Stimulated activated CD8-positive, alpha-beta memory T cell treated with anti-CD3 and anti-CD28 coated beads, Interleukin-7, amount 100 ng/mL, for 4 hours (primary cell): ENCODE measurements around the gene KCNK3.
A peak's percentile ranks its signal among the peaks of the same experiment; 100 is the strongest.
"Not testable (repeated sequence)": the region's sequence is repeated elsewhere in the genome, so short reads cannot be mapped to it uniquely, and the experiment has no call there.

ENCODE experiments used
- DNase-seq, 2 donors: peaks; one replicate each; pipeline ENCODE4 v3.0.0-alpha.2; 2020; ENCODE audit warnings: low read depth in 2 of 2

KCNK3 gene

DNA sequence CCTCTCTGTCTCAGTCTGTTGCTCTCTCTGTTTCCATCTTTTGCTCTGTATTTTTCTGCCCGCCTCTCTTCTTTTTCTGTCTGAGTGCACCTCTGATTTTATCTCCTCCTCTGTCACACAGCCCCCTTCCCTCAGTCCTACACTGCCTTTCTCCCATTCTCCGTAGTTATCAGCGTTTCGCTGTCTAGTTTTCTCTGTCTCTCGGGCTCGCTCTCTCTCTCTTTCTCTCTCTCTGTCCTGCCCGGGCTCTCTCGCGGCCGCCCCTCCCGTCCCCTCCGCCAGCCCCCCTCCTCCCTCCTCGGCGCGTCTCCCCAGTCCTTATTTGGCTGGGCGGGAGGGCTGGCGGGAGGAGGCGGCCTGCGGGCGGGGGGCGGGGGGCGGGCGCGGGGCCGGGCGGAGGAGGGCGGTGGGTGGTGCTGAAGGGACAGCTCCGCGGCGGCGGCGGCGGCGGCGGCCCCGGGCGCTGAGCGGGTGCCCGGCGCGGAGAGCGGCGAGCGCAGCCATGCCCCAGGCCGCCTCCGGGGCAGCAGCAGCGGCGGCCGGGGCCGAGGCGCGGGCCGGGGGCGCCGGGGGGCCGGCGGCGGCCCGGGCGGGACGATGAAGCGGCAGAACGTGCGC lies at the start of gene KCNK3:
KCNK3 (plus strand) TSS at position 444 of the 618 bp plus-strand sequence; CDS start at position 598, 154 bp downstream.
- peak in 1 of 2 donors; percentile 26 for DNase-seq

DNA sequence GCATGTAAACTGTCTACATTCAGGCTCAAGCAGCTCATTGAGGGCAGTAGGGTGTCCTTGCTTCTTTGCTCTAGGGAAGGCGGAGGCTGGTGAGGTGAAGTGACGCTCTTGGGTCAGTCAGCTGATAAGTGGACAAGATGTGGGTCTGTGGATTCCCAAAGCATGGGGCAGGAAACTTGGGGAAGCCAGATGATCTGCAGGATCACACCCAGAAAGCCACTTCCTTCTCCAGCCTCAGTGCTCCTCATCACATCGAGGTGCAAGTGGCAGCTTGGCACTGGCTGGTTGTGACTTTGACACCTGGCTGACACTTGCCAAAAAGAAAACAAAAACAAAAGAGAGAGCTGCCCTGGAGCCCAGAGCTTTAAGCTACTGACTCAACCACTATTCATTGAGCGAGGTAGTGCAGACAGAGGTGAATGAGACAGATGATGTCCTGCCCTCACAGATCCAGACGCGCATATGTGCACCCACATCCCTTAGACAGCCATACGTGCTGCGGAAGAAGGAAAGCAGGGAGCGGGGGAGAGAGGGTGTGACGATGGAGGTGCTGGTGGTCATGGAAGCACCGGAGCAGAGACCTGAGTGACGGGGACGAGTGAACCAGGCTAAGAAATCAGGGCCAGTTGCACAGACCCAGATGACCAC lies 48.2 kb upstream of the KCNK3 start:
- DNase-seq: no peak

DNA sequence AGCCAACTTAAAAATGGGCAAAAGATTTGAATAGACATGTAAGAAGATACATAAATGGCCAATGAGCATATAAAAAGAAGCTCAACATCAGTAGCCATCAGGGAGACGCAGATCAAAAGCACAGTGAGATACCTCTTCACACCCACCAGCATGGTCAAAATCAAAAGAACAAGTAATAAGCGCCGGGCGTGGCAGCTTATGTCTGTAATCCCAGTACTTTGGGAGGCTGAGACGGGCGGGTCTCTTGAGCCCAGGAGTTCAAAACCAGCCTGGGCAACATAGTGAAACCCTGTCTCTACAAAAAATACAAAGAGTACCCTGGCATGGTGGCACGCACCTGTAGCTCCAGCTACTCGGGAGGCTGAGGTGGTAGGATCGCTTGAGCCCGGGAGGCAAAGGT lies 46.8 kb upstream of the KCNK3 start:
- no peak for DNase-seq

DNA sequence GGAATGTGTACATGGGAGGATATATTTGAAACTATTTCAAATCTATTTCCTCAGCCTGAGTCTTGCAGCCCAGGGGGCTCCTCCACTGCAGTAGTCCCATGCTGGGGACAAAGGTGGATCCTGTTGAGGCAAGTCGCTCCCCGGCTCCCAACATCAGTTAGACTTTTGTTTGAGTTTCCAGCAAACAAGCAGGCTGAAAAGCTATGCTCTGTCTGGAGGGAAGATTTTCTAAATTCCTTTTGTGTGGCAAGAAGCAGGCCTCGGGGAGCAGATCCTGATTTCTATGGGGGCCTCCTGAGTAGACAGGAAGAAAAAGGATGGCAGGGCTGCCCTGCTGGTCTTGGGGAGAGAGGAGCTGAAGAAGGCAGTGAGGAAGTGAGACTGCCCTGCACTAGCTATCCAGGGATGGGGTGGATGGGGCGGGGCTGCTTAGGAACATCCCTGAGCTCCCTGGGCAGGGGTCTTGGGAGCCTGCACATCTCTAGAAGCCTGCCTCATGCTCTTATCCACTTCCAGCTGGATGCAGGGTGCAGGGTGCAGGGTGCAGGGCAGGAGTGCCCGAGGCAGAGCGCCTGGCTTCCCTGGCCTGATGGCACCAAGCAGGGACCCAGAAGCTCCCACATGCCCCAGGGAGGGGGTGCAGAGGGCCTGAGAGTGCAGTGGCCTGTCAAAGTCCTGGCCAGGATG lies 45.4 kb upstream of the KCNK3 start:
- no peak for DNase-seq

DNA sequence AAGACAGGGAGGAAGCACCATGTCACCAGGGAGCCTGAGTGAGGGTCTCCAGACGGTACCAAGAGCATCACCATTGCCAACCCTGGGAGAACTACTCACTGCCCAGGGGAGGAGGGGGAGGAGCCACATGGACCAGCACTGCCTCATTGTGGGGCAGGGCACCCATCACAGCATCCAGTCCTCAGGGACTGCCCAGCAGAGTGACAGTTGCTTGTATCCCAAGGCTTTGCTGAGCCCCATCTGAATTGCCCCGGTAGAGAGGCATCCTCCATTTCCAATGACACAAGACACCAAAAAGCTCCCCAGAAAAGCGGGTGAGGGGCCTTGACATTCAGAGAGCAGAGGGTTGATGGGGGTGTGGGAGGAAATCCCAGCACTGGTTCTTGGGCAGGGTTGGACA lies 44.5 kb upstream of the KCNK3 start:
- no peak for DNase-seq

DNA sequence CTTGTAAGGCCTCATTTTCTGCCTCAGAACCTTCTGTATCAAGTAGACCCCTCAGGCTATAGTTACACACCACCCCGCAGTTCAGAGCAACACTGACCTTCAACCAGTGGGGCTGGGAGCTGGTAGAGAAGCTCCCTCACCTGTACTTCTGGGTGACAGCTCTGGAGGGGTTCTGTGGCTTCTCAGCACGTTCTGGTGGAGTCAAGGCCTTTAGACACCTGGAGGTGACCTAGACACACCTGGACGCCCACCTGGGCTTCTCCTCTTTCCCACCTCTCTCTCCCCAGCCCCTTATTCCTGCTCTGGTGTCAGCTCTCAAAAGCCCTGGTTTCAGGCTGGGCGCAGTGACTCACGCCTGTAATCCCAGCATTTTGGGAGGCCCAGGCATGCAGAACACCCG lies 44.0 kb upstream of the KCNK3 start:
- DNase-seq: no peak

DNA sequence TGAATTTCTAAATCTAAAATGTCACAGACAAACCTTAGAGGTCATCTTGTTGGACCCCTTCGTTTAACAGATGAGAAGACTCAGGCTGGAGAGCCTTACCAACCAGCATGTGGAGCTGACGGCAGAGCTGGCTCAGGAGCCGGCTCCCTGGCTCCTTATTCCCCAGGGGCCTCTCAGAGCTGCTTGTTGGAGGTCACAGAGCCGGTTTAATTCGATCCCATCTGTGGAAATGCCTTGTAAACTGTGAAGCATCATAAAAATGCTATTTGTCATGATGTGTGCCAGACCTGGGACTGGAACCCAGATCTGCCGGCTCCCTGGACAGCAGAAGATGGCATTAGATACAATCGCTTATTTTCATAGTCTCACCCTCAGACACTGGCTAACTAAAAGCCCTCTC lies 43.2 kb upstream of the KCNK3 start:
- DNase-seq: no peak

DNA sequence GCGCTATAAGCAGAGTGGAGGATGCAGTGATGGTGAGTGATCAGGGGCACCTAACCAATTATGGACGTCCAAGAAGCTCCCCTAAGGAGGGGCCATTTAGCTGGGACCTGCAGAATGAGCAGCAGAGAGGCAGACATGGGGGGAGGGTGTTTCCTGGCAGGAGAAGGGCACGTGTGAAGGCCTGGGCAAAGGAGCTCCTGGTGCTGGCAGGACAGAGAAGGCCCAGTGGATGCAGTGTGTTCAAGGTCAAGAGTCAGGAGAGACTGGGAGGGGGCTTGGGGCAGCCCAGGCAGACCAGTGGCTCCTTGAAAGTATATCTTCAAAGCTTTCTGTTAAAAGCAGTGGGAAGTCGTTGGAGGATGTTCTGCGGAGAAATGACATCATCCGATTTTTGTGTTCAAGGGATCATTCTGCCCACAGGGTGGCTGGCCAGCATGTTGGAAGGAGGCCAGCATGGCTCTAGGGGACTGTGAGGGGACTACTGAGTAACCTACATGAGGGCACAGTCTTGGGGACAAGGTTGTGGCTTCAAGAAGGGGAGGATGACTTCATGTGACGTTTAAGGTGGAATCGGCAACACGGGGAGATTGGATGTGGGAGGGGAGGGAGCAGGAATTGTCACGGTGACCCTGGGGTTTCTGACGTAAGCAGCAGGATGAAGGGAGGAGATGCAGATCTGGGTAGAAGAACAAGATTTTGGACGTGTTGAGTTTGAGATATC lies 42.4 kb upstream of the KCNK3 start:
- no peak for DNase-seq

DNA sequence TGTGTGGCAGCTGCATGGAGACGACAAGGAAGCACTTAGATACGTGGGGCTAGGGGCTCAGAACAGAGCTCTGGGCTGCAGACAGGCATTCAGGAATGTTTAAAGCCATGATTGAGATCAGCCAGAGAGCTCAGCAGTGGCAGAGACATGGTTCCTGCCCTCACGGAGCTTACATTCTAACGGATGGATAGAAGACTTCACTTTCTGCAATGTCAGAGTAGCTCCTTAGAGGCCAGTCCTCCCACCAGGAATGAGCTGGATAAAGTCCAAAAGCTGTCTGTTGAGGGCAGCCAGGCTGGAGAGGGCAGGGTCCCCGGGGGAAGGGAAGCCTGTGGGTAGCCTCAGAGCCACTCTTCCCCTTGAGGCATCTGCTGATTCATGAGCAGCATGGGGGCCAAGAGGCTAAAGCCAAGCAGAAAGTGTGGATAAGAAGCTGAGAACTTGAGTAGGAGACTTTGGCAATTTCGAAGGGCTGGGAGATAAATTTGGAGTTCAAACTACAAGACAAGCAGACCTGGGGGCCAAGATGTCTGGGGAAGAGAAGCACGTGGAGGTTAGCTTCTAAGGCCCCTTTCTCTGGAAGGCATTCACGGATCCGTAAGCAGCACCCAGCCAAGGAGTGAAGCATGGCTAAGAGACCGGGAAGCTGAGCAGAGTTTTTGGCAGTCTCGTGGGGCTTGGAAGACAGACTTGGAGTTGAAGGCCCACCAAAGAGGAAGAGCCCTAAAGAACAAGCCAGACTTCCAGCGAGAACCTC lies 41.6 kb upstream of the KCNK3 start:
- no peak for DNase-seq

DNA sequence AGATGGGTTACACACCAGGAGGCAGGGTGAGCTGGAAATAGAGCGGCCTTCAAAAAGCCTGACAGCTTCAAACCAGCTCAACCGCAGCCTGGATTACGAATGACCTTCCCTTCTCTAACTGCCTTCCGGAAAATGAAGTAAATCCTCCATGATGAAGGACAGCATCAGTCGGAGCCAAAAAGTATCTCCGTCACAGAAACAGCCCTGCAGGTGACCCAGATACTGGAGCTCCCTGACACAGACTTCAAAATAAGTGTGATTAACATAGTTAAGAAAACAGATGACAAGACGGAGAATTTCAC lies 41.1 kb upstream of the KCNK3 start:
- DNase-seq: no peak

DNA sequence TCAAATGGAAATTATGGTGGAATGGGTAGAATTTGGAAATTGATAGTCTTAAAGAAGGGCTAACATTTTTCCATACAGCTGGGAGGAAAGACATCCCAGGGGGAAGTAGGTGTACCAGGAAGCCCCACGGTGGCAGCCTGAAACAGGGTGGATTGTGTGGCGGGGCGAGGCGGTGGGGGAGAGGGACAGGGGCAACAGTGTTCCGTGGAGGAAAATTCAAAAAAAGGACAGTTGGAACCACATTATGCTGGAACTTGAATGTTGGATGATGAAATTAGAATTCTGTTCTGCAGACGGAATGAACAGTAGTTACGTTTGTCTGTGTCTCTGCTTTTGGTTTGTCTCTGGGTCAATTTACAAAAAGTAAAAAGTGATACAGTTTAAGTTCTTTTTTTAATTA lies 40.7 kb upstream of the KCNK3 start:
- DNase-seq: no peak

DNA sequence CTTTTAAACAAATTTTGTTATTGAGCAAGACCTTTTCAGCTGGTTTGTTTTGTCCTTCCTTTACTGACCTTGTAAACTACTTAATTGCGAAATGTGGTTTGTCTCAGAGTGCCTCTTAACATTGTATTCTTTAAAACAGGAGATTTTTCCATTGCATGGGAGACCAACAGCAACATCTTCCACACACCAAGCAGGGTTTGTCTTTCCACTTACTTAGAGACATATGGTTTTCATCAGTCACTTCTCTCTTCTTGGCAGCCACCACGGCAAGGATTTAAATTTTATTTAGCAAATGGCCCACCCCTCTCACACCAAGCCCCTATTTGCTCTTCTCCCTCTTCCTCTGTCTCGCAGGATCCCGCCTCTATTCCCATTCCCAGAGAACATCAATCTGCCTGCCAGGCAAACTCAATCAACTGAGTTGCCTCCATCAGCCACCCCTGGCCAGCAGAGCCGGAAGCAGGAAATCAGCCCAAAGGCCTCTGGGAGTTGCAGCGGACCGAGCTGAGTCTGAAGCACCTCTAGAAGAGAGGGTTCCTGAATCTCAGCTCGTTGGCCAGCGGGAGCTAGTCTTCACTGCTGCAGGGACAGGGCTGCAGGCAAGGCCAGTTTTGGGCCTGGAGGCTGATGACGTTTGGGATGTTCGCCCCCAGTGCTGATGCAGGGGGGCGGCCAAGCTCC lies 40.0 kb upstream of the KCNK3 start:
- DNase-seq: no peak

DNA sequence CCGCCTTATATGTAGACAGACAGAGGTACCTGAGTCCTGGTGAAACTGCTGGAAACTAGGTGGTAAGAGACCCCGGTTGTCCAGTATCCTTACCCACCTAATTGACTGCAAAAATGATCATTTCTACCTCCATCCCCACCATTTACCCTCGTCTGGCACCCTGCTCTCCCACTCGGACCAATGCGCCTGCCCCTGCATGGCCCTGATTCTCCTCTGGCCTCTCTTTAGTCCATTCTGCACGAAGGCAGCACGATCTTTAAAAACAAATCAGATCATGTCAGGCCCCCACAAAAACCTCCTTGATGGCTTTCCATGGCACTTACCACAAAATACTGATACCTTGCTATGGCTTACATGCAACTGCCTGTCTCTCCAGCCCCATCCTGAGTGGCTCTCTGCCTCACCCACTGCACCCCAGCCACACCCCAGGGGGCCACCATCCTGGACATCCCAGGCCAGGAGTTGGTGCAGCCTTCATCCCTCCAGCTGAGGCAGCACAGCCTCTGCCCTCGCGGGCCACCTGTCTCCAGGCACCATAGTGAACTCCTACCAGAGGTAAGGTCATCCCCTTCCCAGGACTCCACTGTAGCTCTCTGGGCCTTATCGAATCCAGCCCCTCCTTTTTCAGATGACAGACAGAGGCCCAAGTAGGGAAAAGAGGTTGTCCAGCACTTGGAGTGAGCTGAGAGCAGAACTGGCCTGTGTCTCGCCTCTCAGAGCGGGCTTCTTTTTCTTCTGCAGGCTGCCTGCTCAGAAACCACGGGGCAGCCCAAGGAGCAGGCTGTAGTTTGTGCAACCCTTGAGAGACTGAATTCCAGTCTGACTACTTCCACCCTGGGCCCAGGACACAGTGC lies 39.1 kb upstream of the KCNK3 start:
- no peak for DNase-seq

DNA sequence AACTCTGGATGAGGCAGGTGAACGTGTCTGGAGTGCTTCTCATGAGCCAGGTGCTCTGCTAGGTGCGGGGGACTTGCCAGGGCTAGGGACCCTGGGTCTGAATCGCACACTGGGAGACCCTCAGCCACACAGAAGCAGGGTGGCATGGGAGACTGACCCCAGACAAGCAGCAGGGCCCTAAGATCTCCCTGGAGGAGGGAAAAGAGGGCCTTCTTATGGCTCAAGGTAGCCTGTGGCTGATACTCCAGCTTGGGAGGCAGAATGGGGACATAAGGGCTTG lies 38.5 kb upstream of the KCNK3 start:
- DNase-seq: no peak

DNA sequence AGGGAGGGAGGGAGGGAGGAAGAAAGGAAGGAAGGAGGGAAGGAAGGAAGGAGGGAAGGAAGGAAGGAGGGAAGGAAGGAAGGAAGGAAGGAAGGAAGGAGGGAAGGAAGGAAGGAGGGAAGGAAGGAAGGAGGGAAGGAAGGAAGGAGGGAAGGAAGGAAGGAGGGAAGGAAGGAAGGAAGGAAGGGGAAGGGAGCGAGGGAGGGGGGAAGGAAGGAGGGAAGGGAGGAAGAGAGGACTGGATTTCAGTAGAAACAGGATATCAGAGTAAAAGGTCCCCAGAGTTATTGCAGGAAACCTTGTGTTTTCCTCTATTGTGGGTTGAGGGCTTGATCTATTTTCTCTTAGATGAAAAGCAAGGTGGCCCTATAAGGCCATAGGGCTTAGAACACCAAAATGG lies 37.4 kb upstream of the KCNK3 start:
- not testable (repeated sequence) for DNase-seq

DNA sequence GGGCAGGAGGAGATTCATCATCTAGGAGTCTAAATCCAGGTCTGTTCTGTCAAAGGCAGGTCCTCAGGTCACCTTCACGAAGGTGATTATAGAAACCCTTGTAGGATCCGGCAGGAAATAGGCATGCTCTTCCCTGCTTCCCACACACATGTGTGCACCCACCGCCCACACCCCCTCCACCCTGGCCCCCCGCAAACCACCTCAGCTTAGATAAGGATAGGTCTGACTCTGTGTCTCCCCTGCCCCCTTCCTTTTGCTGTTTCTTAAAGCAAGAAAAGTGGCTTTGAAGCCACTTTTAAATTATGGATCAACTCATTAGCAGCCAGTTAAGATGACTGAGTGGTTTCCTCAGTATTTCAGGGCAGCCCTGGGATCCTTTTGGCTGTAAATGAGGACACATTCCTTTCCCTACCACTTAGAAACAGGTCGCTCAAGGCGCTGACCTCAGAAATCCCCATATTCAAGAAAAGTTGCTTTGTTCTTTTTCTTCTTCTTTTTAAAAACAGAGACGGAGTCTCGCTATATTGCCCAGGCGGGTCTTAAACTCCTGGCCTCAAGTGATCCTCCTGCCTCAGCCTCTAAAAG lies 36.8 kb upstream of the KCNK3 start:
- no peak for DNase-seq

DNA sequence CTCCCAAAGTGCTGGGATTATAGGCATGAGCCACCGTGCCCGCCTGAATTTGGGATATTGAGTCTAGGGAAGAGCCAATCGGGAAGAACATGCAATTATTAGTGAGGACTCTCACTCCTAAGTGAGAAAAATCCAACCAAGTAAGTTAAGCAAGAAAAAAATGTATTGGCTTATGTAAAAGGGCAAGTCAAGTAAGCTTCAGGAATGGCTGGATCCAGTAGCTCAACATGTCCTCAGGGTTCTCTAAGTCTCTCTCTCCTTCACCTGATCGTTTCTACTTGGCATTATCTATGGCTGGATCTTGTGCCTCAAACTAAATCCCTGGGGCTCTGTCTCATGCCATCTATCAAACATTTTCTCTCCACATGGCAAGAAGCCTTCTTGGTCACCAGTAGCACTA lies 35.3 kb upstream of the KCNK3 start:
- no peak for DNase-seq

DNA sequence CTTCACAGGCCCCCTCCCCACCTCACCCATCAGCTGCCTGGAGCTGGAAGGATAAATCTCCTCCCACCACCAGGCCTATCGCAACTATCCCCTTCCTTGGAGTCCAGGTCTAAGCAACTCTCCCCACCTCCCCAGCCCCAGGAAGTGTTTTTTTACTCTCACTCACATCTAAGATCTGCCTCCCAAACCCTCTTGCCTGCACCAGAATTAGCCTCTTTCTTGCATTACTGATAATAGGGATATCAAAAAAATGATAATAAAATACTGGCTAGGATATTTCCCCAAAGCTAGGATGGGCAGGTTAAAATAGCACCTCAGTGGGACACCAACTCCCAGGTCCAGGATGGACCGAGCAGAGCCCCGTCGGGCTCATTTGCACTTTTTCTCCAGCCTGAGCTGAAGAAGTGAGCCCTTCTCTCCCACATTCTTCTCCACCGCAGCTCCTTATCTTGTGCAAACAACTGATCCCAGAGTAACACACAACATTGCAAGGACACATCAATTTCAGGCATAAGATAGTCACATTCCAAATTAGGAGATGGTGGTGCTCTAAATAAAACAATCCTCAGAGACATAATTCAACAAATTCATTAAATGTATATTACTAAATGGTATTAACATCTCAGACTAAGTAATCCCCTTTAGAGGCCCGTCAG lies 33.7 kb upstream of the KCNK3 start:
- no peak for DNase-seq

DNA sequence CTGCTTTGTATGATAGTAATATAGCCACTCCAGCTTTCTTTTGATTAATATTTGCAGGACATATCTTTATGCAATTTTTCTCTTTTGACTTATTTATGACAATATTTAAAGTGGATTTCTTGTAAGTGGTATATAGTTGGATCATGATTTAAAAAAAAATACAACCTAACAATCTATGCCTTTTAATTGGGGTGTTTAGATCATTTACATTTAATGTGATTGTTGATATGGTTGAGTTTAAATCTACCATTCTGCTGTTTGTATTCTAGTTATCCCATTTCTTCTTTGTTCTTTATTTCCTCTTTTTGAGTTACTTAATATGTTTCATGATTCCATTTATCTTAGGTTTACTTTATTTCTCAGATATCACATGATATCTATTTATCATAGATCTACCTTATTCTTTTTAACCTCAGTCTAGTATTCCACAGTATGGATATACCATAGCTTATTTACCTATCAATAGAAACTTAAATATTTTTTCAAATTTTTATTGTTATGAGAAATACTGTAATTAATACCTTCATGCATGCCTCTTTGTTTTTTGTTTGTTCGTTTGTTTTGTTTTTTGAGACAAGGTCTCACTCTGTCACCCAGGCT lies 32.1 kb upstream of the KCNK3 start:
- DNase-seq: no peak

DNA sequence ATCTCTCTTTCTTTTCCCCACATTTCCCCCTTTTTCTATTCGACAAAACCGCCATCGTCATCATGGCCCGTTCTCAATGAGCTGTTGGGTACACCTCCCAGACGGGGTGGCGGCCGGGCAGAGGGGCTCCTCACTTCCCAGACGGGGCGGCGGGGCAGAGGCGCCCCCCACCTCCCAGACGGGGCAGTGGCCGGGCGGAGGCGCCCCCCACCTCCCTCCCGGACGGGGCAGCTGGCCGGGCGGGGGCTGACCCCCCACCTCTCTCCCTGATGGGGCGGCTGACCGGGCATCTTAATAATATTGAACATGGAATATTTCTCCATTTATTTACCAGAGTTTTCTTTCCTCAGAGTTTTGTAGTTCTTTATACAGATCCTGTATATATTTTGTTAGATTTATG lies 27.2 kb upstream of the KCNK3 start:
- not testable (repeated sequence) for DNase-seq
